IPS-15b (cell line): ENCODE data around the gene TM9SF1.

ENCODE experiments used
- H3K27me3 ChIP-seq: one replicate; pipeline ENCODE4 v1.6.1; 2013; ENCODE audit warnings: low read length; ENCODE audit not compliant: control insufficient read depth, insufficient read depth
- H3K36me3 ChIP-seq: one replicate; pipeline ENCODE4 v1.6.1; 2013; ENCODE audit warnings: low read length; ENCODE audit not compliant: control insufficient read depth, insufficient read depth
- H3K4me1 ChIP-seq: one replicate; pipeline ENCODE4 v1.6.1; 2013; ENCODE audit warnings: mild to moderate bottlenecking, low read length; ENCODE audit not compliant: control insufficient read depth, insufficient read depth
- H3K4me3 ChIP-seq: one replicate; pipeline ENCODE4 v1.5.1; 2013; ENCODE audit warnings: low read depth, low read length
- H3K9ac ChIP-seq: one replicate; pipeline ENCODE4 v1.6.1; 2013; ENCODE audit warnings: low read depth, mild to moderate bottlenecking, low read length
- H3K9me3 ChIP-seq: one replicate; pipeline ENCODE4 v1.6.1; 2013; ENCODE audit warnings: mild to moderate bottlenecking, low read length; ENCODE audit not compliant: control insufficient read depth, insufficient read depth

The TM9SF1 gene

GRCh38 chr14:24188251-24189058, 6.8 kb downstream of the TM9SF1 start, which contains the start of gene IPO4:
IPO4 (minus strand) TSS chr14:24188816; CDS start chr14:24188787, 29 bp downstream.
- peaks cover 55% of the 10 kb centered on the region for H3K36me3 ChIP-seq
- H3K9me3 ChIP-seq: no peaks in the 10 kb centered on the region
- H3K27me3 ChIP-seq: no peaks in the 10 kb centered on the region
- H3K4me3 ChIP-seq: peak within 1 kb of the TSS; percentile 96
- H3K9ac ChIP-seq: peak within 1 kb of the TSS; percentile 70
- H3K4me1 ChIP-seq: peaks cover 6% of the 10 kb centered on the region

- Histone ChIP-seq H3K36me3 (peaks cover 58% of the 10 kb centered on the region), H3K9ac (no peak overlapping the region), H3K4me1 (peaks cover 6% of the 10 kb centered on the region), H3K4me3 (peak overlapping the region; percentile 96), H3K9me3 (no peaks in the 10 kb centered on the region), H3K27me3 (no peaks in the 10 kb centered on the region)
These were observed 7.7 kb downstream of the TM9SF1 start for GRCh38 chr14:24187539-24187915.

- Histone ChIP-seq H3K36me3 (peaks cover 60% of the 10 kb centered on the region), H3K4me3 (no peak overlapping the region), H3K9me3 (no peaks in the 10 kb centered on the region), H3K4me1 (peaks cover 6% of the 10 kb centered on the region), H3K27me3 (no peaks in the 10 kb centered on the region), H3K9ac (no peak overlapping the region)
These were observed 8.3 kb downstream of the TM9SF1 start for GRCh38 chr14:24186831-24187538.

- Histone ChIP-seq H3K36me3 (peaks cover 71% of the 10 kb centered on the region), H3K27me3 (no peaks in the 10 kb centered on the region), H3K9me3 (no peaks in the 10 kb centered on the region), H3K4me3 (no peak overlapping the region), H3K9ac (no peak overlapping the region), H3K4me1 (peaks cover 6% of the 10 kb centered on the region)
These were observed 9.5 kb downstream of the TM9SF1 start for GRCh38 chr14:24185741-24186140.

- Histone ChIP-seq H3K9me3 (no peaks in the 10 kb centered on the region), H3K36me3 (peaks cover 77% of the 10 kb centered on the region), H3K4me1 (peaks cover 6% of the 10 kb centered on the region), H3K4me3 (no peak overlapping the region), H3K27me3 (no peaks in the 10 kb centered on the region), H3K9ac (no peak overlapping the region)
These were observed 10.2 kb downstream of the TM9SF1 start for GRCh38 chr14:24185026-24185425.

- Histone ChIP-seq H3K4me1 (peaks cover 6% of the 10 kb centered on the region), H3K9ac (no peak overlapping the region), H3K27me3 (no peaks in the 10 kb centered on the region), H3K9me3 (no peaks in the 10 kb centered on the region), H3K36me3 (peaks cover 77% of the 10 kb centered on the region), H3K4me3 (no peak overlapping the region)
These were observed 10.9 kb downstream of the TM9SF1 start for GRCh38 chr14:24184104-24184970.

GRCh38 chr14:24183014-24183481, 12.2 kb downstream of the TM9SF1 start:
- Histone ChIP-seq H3K9ac (no peak overlapping the region), H3K4me3 (no peak overlapping the region), H3K27me3 (no peaks in the 10 kb centered on the region), H3K36me3 (peaks cover 89% of the 10 kb centered on the region), H3K9me3 (no peaks in the 10 kb centered on the region), H3K4me1 (peaks cover 6% of the 10 kb centered on the region)

- Histone ChIP-seq H3K9ac (no peak overlapping the region), H3K36me3 (peaks cover 94% of the 10 kb centered on the region), H3K27me3 (no peaks in the 10 kb centered on the region), H3K9me3 (no peaks in the 10 kb centered on the region), H3K4me3 (no peak overlapping the region), H3K4me1 (no peaks in the 10 kb centered on the region)
These were observed 12.9 kb downstream of the TM9SF1 start for GRCh38 chr14:24182110-24182882.

- peaks cover 89% of the 10 kb centered on the region for H3K36me3 ChIP-seq
- no peak overlapping the region for H3K4me3 ChIP-seq
- no peaks in the 10 kb centered on the region for H3K4me1 ChIP-seq
- H3K9ac ChIP-seq: no peak overlapping the region
- H3K9me3 ChIP-seq: no peaks in the 10 kb centered on the region
- no peaks in the 10 kb centered on the region for H3K27me3 ChIP-seq
These were observed 13.7 kb downstream of the TM9SF1 start for GRCh38 chr14:24181371-24182077.

GRCh38 chr14:24179961-24180796, 15.1 kb downstream of the TM9SF1 start:
- H3K27me3 ChIP-seq: no peaks in the 10 kb centered on the region
- H3K36me3 ChIP-seq: peaks cover 76% of the 10 kb centered on the region
- H3K9me3 ChIP-seq: no peaks in the 10 kb centered on the region
- H3K4me1 ChIP-seq: no peaks in the 10 kb centered on the region
- no peak overlapping the region for H3K4me3 ChIP-seq
- H3K9ac ChIP-seq: no peak overlapping the region
